Measurements from ENCODE around the gene MYB. TPM values are rescaled to one million over a fixed set of nuclear protein-coding genes. Genes with fewer than 3 reads are reported as not detected.

MYB gene
- total and polyA plus RNA-seq, 2 experiments from 2014 or later: 4.2 to 7.9 TPM

GRCh38 chr6:135217663-135218062 lies 36.6 kb downstream of the MYB start (continued):
- TF ChIP-seq ETS1 (IDR thresholded peaks at IDR 0.05): no peak
- no peak for TF ChIP-seq ZNF114 (CRISPR knock-in tag; IDR thresholded peaks at IDR 0.05)
- no peak for TF ChIP-seq CTCF (conservative IDR thresholded peaks at IDR 0.05; ENCODE audit: low read depth in 2 of 2)
- no peak for TF ChIP-seq REST (IDR thresholded peaks at IDR 0.05; ENCODE audit: unreplicated experiment)
- no peak for TF ChIP-seq NANOG (IDR thresholded peaks at IDR 0.05; ENCODE audit: borderline replicate concordance)
- no peak for TF ChIP-seq JUNB (IDR thresholded peaks at IDR 0.05; ENCODE audit: unreplicated experiment)
- TF ChIP-seq POLR2AphosphoS5 (IDR thresholded peaks at IDR 0.05; ENCODE audit: low read depth): no peak
- TF ChIP-seq EZH2 (IDR thresholded peaks at IDR 0.05; ENCODE audit: low read depth, unreplicated experiment): no peak
- no peak for TF ChIP-seq CREB1 (CRISPR knock-in tag; IDR thresholded peaks at IDR 0.05; ENCODE audit: low read depth)
- no peak for TF ChIP-seq ZNF331 (CRISPR knock-in tag; IDR thresholded peaks at IDR 0.05; ENCODE audit: low read depth)

GRCh38 chr6:135219346-135219745 lies 38.2 kb downstream of the MYB start:
- no peak overlapping the region for H3K4me3 Mint-ChIP-seq
- no peaks in the 10 kb centered on the region for H3F3A ChIP-seq (replicated peaks; ENCODE audit: low read depth)
- no peaks in the 10 kb centered on the region for H3K9me2 ChIP-seq (ENCODE audit: insufficient read depth)
- no peaks in the 10 kb centered on the region for H3K79me2 ChIP-seq (replicated peaks; ENCODE audit: insufficient read depth)
- H3K36me3 ChIP-seq (ENCODE audit: insufficient read depth): no peaks in the 10 kb centered on the region
- peaks cover 11% of the 10 kb centered on the region for H3K4me1 Mint-ChIP-seq
- DNase-seq (ENCODE audit: low spot score): no peak
- no peak overlapping the region for H3K4me3 ChIP-seq
- no peaks in the 10 kb centered on the region for H4K20me1 ChIP-seq (replicated peaks; ENCODE audit: insufficient read depth)
- H3K27ac Mint-ChIP-seq: no peak overlapping the region
- no peaks in the 10 kb centered on the region for H3K27me3 ChIP-seq (ENCODE audit: insufficient read depth)
- no peak overlapping the region for H2AFZ ChIP-seq
- peaks cover 5% of the 10 kb centered on the region for H3K27me3 Mint-ChIP-seq (ENCODE audit: insufficient read depth, low read depth, poor library complexity)
- peaks cover 4% of the 10 kb centered on the region; the same call in 1 of the 3 replicates for H3K36me3 Mint-ChIP-seq (ENCODE audit: low read depth)
- peaks cover 14% of the 10 kb centered on the region for H3K4me1 ChIP-seq (ENCODE audit: insufficient read depth)
- H3K27ac ChIP-seq (ENCODE audit: low read depth): no peak overlapping the region
- ATAC-seq: no peak
- H3K4me2 ChIP-seq: no peak overlapping the region
- H3K9me3 Mint-ChIP-seq: no peaks in the 10 kb centered on the region
- TF ChIP-seq ZNF114 (CRISPR knock-in tag; IDR thresholded peaks at IDR 0.05) (no peak), STAT1 (IDR thresholded peaks at IDR 0.05; ENCODE audit: unreplicated experiment) (no peak), ZNF462 (CRISPR knock-in tag; IDR thresholded peaks at IDR 0.05) (no peak), ZNF331 (CRISPR knock-in tag; IDR thresholded peaks at IDR 0.05; ENCODE audit: low read depth) (no peak)

Measured in GM23338 (cell line).